BE2C (cell line): Measurements from ENCODE around the gene HNRNPDL.

Experiments
- DNase-seq: peaks from one replicate; pipeline ENCODE4 v3.0.0-alpha.2; 2020
- H3K27me3 ChIP-seq: fragments of 250-450 bp; sonication (Bioruptor Pico); 2 replicates; pipeline ENCODE4 v1.5.1; 2020; ENCODE audit warnings: mild to moderate bottlenecking
- H3K36me3 ChIP-seq: fragments of 250-450 bp; sonication (Bioruptor Pico); 2 replicates; pipeline ENCODE4 v1.5.1; 2020; ENCODE audit warnings: mild to moderate bottlenecking
- H3K4me1 ChIP-seq: fragments of 250-450 bp; sonication (Bioruptor Pico); 2 replicates; pipeline ENCODE4 v1.5.1; 2020
- H3K4me3 ChIP-seq: 2 replicates; pipeline ENCODE4 v1.5.1; 2011; ENCODE audit warnings: low read depth, low read length
- H3K9me3 ChIP-seq: fragments of 250-450 bp; sonication (Bioruptor Pico); 2 replicates; pipeline ENCODE4 v1.5.1; 2020
- CTCF ChIP-seq: IDR thresholded peaks from 2 replicates; pipeline ENCODE4 v1.5.1; 2012; ENCODE audit warnings: mild to moderate bottlenecking, low read depth, low read length

Gene HNRNPDL

GRCh38 chr4:82373816-82374625 lies 56.2 kb downstream of the HNRNPDL start, which contains the start of gene HNRNPD:
Gene HNRNPD (minus strand): TSS chr4:82373991. CDS start chr4:82373678, 313 bp downstream.
- Histone ChIP-seq H3K4me3 (peak within 1 kb of the TSS; percentile 95), H3K9me3 (no peaks in the 10 kb centered on the region), H3K4me1 (no peaks in the 10 kb centered on the region), H3K36me3 (peaks cover 46% of the 10 kb centered on the region), H3K27me3 (no peaks in the 10 kb centered on the region)
- peak; percentile 99 for DNase-seq
- TF ChIP-seq CTCF: peak; percentile 16; the same call in 1 of the 2 replicates

- H3K4me1 ChIP-seq: no peaks in the 10 kb centered on the region
- H3K4me3 ChIP-seq: peak overlapping the region; percentile 95
- H3K9me3 ChIP-seq: no peaks in the 10 kb centered on the region
- peaks cover 50% of the 10 kb centered on the region for H3K36me3 ChIP-seq
- TF ChIP-seq CTCF: no peak
- no peak for DNase-seq
- H3K27me3 ChIP-seq: no peaks in the 10 kb centered on the region
Measured at GRCh38 chr4:82373486-82373815, 56.8 kb downstream of the HNRNPDL start.
